Left ventricle myocardium inferior (tissue), 1 donor: ENCODE results near the gene CLIC3. TPM values are rescaled to one million over a fixed set of nuclear protein-coding genes. Genes with fewer than 3 reads are reported as not detected.

Experiments
- DNase-seq: peaks from one replicate; pipeline ENCODE4 v3.0.0-alpha.2; 2020
- H3K27ac ChIP-seq: fragments of 200-600 bp; replicated peaks from 2 replicates; pipeline ENCODE4 v1.8.0; 2021
- H3K27me3 ChIP-seq: fragments of 200-600 bp; 2 replicates; pipeline ENCODE4 v1.8.0; 2021; ENCODE audit warnings: low read depth
- H3K36me3 ChIP-seq: fragments of 200-600 bp; 2 replicates; pipeline ENCODE4 v1.8.0; 2021
- H3K4me1 ChIP-seq: fragments of 200-600 bp; 2 replicates; pipeline ENCODE4 v1.8.0; 2021
- H3K4me3 ChIP-seq: fragments of 200-600 bp; 2 replicates; pipeline ENCODE4 v1.8.0; 2021; ENCODE audit warnings: mild to moderate bottlenecking, moderate library complexity
- H3K9me3 ChIP-seq: fragments of 200-600 bp; replicated peaks from 2 replicates; pipeline ENCODE4 v1.8.0; 2021
- intact Hi-C: fragments of 100-400 bp; cut with micrococcal nuclease; formaldehyde crosslinking; loops from one replicate; pipeline ENCODE4 v1.11.0; 2022
- total RNA-seq: library from RNA; stranded (reverse); fragmentation: NEBNext Ultra II Directional; extraction: Animal tissue kit (Norgen Biotek cat#: 25700); gene quantifications from one replicate; pipeline ENCODE4 v1.2.1, GENCODE V29; 2021
- TF ChIP-seq, protein P1 (sequence below): fragments of 200-600 bp; IDR thresholded peaks from 2 replicates; pipeline ENCODE4 v1.8.0; 2021; ENCODE audit warnings: antibody characterized with exemption, mild to moderate bottlenecking, borderline replicate concordance
- donor health status: DM: no; HTN: yes; CAD: no; lungs with severe emphysema.

Gene CLIC3
- total RNA-seq, 1 donor from 2014 or later = 1.6 TPM

DNA sequence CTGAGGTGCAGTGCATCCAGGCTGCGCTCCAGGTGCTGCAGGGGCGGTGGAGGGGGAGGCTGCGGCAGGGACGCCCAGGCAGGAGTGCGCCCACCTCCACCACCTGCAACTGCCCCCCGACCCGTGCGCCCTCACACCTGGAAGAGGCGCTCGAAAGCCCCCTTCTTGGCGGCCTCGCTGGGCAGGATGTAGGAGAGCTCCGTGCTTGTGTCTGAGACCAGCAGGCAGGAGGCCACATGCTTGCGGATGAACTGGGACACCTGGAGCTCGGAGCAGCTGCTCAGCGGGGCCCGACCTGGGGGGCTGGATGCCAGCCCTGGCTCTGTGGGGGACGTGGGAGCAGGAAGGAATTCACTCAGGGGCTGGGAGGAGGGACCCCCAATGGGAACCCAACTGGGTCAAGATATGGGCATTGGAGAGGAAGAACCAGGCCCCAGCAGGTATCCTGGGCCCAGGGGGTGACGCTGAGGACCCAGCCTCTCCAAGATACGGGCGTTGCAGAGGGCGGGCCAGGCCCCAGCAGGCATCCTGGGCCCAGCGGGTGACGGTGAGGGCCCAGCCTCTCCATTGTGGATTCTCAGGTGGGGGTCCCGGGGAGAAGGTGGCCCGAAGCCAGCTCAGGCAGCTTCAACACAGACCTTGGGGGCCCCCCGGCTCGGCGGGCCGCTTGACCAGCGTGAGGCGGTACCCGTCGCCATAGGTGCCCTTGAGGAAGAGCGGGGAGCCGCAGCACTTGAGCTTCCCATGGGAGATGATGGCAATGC lies 18.6 kb upstream of the CLIC3 start:
- no peak overlapping the region for H3K27ac ChIP-seq
- no peaks in the 10 kb centered on the region for H3K27me3 ChIP-seq
- DNase-seq = no peak
- no peaks in the 10 kb centered on the region for H3K9me3 ChIP-seq
- TF ChIP-seq, protein P1, sequence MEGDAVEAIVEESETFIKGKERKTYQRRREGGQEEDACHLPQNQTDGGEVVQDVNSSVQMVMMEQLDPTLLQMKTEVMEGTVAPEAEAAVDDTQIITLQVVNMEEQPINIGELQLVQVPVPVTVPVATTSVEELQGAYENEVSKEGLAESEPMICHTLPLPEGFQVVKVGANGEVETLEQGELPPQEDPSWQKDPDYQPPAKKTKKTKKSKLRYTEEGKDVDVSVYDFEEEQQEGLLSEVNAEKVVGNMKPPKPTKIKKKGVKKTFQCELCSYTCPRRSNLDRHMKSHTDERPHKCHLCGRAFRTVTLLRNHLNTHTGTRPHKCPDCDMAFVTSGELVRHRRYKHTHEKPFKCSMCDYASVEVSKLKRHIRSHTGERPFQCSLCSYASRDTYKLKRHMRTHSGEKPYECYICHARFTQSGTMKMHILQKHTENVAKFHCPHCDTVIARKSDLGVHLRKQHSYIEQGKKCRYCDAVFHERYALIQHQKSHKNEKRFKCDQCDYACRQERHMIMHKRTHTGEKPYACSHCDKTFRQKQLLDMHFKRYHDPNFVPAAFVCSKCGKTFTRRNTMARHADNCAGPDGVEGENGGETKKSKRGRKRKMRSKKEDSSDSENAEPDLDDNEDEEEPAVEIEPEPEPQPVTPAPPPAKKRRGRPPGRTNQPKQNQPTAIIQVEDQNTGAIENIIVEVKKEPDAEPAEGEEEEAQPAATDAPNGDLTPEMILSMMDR = no peak
- no peak overlapping the region for H3K4me3 ChIP-seq
- intact Hi-C loops = no loop called here
- H3K4me1 ChIP-seq = no peaks in the 10 kb centered on the region
- H3K36me3 ChIP-seq = peaks cover 78% of the 10 kb centered on the region

GRCh38 chr9:137014166-137014565 lies 17.8 kb upstream of the CLIC3 start:
- DNase-seq = no peak
- H3K4me3 ChIP-seq = no peak overlapping the region
- no peaks in the 10 kb centered on the region for H3K9me3 ChIP-seq
- H3K27ac ChIP-seq = no peak overlapping the region
- intact Hi-C loops = no loop called here
- H3K27me3 ChIP-seq = no peaks in the 10 kb centered on the region
- H3K36me3 ChIP-seq = peaks cover 86% of the 10 kb centered on the region
- H3K4me1 ChIP-seq = no peaks in the 10 kb centered on the region
- TF ChIP-seq, protein P1 = no peak

DNA sequence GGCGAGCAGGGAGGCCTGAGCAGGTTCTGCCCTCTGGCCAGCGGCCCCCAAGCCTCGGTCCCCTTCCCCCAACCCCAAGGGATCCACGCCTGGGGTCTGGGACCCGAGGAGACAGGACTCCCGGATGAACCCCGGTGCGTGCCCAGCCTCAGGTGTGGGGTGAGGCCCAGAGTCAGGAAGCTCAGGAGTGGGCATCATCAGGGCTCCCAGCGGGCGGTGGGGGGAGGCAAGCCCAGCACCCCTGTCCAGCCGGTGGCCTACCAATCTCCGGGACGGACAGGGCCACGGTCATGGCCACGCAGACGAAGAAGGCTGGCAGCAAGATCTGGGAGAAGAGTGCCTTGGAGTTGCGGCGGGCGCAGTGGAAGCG lies 17.2 kb upstream of the CLIC3 start:
- H3K9me3 ChIP-seq = no peaks in the 10 kb centered on the region
- H3K27me3 ChIP-seq = no peaks in the 10 kb centered on the region
- H3K27ac ChIP-seq = no peak overlapping the region
- intact Hi-C loops = no loop called here
- no peak for DNase-seq
- no peaks in the 10 kb centered on the region for H3K4me1 ChIP-seq
- H3K36me3 ChIP-seq = peaks cover 83% of the 10 kb centered on the region
- no peak overlapping the region for H3K4me3 ChIP-seq
- TF ChIP-seq, protein P1 = no peak

GRCh38 chr9:137012694-137013570 lies 16.6 kb upstream of the CLIC3 start:
- Histone ChIP-seq H3K27me3 (no peaks in the 10 kb centered on the region), H3K36me3 (peaks cover 85% of the 10 kb centered on the region), H3K4me3 (no peak overlapping the region), H3K27ac (no peak overlapping the region), H3K4me1 (no peaks in the 10 kb centered on the region), H3K9me3 (no peaks in the 10 kb centered on the region)
- no peak for DNase-seq
- TF ChIP-seq, protein P1 = no peak
- intact Hi-C loops = no loop called here

- H3K27me3 ChIP-seq = no peaks in the 10 kb centered on the region
- TF ChIP-seq, protein P1 = no peak
- H3K9me3 ChIP-seq = no peaks in the 10 kb centered on the region
- intact Hi-C loops = no loop called here
- no peak overlapping the region for H3K4me3 ChIP-seq
- DNase-seq = no peak
- H3K36me3 ChIP-seq = peaks cover 77% of the 10 kb centered on the region
- no peaks in the 10 kb centered on the region for H3K4me1 ChIP-seq
- H3K27ac ChIP-seq = no peak overlapping the region
Measured at GRCh38 chr9:137011907-137012675, 15.7 kb upstream of the CLIC3 start.
